CD4-positive, alpha-beta T cell treated with Interleukin-4 for 4 hours (primary cell): ENCODE results near the gene FKBP1B.
"Not testable (repeated sequence)": the region's sequence is repeated elsewhere in the genome, so short reads cannot be mapped to it uniquely, and the experiment has no call there.

Experiments used
- DNase-seq: peaks from one replicate; pipeline ENCODE4 v3.0.0-alpha.2; 2020

FKBP1B gene

DNA sequence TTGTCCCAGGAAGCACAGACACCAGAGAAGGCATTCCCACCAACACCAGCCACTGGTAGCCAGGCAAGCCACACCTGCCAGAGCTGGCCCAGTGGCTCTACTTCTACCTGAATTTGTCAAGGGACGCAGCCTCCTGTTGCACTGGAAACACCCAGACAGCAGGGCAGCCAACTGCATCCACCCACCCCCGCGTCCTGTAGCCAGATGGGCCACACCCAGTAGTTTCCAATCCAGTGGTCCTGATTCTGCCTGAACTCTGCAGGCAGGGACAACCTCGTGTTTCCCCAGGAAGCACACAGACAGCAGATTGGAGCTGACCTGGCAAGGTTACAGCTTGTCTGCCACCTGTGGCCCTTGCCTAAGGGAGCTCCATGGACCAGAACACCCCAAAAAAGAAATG lies 55.4 kb downstream of the FKBP1B start:
- DNase-seq, result no peak

DNA sequence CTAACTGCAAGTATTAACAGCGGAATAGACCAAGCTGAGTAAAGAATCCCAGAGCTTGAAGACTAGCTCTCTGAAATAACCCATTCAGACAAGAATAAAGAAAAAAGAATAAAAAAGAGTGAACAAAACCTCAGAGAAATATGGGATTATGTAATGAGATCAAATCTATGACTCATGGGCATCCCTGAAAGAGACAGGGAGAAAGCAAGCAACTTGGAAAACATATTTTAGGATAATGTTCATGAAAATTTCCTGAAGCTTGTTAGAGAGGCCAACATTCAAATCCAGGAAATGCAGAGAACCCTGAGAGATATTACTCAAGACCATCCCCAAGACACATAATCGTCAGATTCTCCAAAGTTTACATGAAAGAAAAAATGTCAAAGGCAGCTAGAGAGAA lies 56.3 kb downstream of the FKBP1B start:
- DNase-seq, result no peak

DNA sequence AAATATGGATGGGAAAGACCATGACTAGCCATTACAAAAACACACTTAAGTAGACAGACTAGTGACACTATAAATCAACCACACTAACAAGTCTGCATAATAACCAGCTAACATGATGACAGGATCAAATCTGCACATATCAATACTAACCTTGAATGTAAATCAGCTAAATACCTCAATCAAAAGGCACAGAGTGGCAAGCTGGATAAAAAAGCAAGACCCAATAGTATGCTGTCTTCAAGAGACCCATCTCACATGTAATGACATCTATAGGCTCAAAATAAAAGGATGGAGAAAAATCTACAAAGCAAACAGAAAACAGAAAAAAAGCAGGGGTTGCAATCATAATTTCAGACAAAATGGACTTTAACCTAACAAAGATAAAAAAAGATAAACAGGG lies 57.2 kb downstream of the FKBP1B start:
- DNase-seq, result no peak

DNA sequence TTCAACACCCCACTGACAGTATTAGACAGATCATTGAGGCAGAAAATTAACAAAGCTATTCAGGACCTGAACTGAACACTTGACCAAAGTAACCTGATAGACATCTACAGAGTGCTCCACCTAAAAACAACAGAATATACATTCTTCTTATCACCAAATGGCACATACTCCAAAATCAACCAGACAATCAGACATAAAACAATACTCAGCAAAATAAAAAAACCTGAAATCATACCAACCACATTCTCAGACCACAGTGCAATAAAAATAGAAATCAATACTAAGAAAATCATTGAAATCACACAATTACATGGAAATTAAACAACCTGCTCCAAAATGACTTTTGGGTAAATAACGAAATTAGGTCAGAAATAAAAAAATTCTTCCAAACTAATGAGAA lies 57.8 kb downstream of the FKBP1B start:
- no peak for DNase-seq

DNA sequence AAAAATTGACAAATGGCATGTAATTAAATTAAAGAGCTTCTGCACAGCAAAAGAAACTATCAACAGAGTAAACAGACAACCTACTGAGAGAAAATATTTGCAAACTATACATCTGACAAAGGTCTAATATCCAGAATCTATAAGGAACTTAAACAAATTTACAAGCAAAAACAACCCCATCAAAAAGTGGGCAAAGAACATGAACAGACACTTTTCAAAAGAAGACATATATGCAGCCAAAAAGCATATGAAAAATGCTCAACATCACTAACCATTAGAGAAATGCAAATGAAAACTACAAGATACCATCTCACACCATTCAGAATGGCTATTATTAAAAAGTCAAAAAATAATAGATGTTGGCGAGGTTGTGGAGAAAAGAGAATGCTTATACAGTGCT lies 59.9 kb downstream of the FKBP1B start:
- DNase-seq, result not testable (repeated sequence)

DNA sequence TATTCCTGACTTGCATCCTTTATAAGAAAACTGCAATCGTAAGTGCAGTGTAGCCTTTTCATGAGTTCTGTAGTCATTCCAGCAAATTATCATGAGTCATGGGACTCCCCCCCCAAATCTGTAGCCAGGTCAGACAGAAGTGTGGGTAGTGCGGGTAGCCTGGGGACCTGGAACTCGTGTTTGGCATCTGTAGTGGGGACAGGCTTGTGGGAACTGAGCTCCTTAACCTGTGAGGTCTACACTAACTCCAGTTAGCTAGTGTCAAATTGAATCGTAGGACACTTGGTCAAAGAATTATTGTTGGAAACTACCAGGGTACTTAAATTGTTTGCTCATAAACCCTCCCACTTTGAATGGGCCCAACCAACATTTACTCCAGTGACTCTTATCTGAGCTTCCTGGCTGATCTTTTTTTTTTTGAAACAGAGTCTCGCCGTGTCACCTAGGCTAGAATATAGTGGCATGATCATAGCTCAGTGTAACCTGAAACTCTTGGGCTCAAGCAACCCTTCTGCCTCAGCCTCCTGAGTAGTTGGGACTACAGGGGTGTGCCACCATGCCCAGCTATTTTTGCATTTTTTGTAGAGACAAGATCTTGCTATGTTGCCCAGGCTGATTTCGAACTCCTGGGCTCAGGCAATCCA lies 61.2 kb downstream of the FKBP1B start:
- DNase-seq, result no peak

DNA sequence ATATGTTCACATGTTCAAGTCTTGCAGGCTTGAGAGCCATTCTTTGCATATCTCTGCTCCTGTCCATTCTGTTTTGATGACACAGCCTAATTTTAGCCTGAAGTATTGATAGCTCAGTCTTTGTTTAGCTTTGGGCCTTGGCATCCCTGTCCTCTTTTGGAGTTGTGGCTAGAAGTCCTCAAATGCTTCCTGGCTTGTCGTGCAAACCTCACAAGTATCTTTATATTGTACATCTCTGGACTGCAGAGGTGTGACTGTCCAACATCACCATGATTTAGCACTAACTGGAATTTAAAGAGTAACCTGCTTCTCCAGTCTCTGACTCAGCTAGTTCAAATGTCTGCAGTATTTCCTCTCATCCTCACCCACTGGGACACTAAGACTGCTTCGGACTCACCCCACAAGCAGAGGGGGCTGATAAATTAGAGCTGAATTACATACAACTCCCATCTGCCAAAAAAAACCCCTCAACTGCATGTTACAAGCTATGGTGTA lies 61.9 kb downstream of the FKBP1B start:
- DNase-seq, result no peak
